T-helper 9 cell (primary cell): ENCODE results near the gene TFEC.
"Not testable (repeated sequence)": the region's sequence is repeated elsewhere in the genome, so short reads cannot be mapped to it uniquely, and the experiment has no call there.

Source experiments
- DNase-seq: peaks from one replicate; pipeline ENCODE4 v3.0.0-alpha.2; 2020
- total RNA-seq, 2 donors: gene quantifications; one replicate each; lab custom pipeline; 2026; lab: John Stamatoyannopoulos, UW

Gene TFEC
- total RNA-seq = 0 reads per million in 2 donors

- DNase-seq = no peak
Observed at GRCh38 chr7:116030651-116031276, at the start of gene TFEC. Gene TFEC (minus strand): TSS chr7:116030763. CDS start chr7:115984441, 46,322 bp downstream.

- DNase-seq = no peak
Observed at GRCh38 chr7:116075351-116076145, 45.0 kb upstream of the TFEC start.

- no peak for DNase-seq
Observed at GRCh38 chr7:116071629-116072028, 41.1 kb upstream of the TFEC start.

GRCh38 chr7:116064179-116064578 lies 33.6 kb upstream of the TFEC start:
- no peak for DNase-seq

- DNase-seq = no peak
Observed at GRCh38 chr7:116062666-116063065, 32.1 kb upstream of the TFEC start.

GRCh38 chr7:116052006-116052405 lies 21.4 kb upstream of the TFEC start:
- no peak for DNase-seq

GRCh38 chr7:116047261-116047660 lies 16.7 kb upstream of the TFEC start:
- not testable (repeated sequence) for DNase-seq

GRCh38 chr7:116045532-116045931 lies 15.0 kb upstream of the TFEC start:
- DNase-seq = no peak

GRCh38 chr7:116041615-116042014 lies 11.1 kb upstream of the TFEC start:
- DNase-seq = no peak

- DNase-seq = no peak
Observed at GRCh38 chr7:116037401-116037800, 6.8 kb upstream of the TFEC start.

- no peak for DNase-seq
Observed at GRCh38 chr7:116034411-116034810, 3.8 kb upstream of the TFEC start.

- DNase-seq = no peak
Observed at GRCh38 chr7:116032886-116033285, 2.3 kb upstream of the TFEC start.

GRCh38 chr7:116028787-116029186 lies 1.8 kb downstream of the TFEC start:
- no peak for DNase-seq

- no peak for DNase-seq
Observed at GRCh38 chr7:116027786-116028185, 2.8 kb downstream of the TFEC start.

GRCh38 chr7:116024826-116025809 lies 5.4 kb downstream of the TFEC start:
- DNase-seq = no peak

GRCh38 chr7:116021237-116021636 lies 9.3 kb downstream of the TFEC start:
- DNase-seq = no peak

- DNase-seq = no peak
Observed at GRCh38 chr7:116018731-116019130, 11.8 kb downstream of the TFEC start.

- no peak for DNase-seq
Observed at GRCh38 chr7:116013675-116014074, 16.9 kb downstream of the TFEC start.

GRCh38 chr7:116011584-116011983 lies 19.0 kb downstream of the TFEC start:
- no peak for DNase-seq

GRCh38 chr7:116004762-116005161 lies 25.8 kb downstream of the TFEC start:
- DNase-seq = not testable (repeated sequence)

GRCh38 chr7:115997221-115997620 lies 33.3 kb downstream of the TFEC start:
- no peak for DNase-seq

GRCh38 chr7:115995701-115996100 lies 34.9 kb downstream of the TFEC start:
- DNase-seq = no peak

GRCh38 chr7:115988401-115988800 lies 42.2 kb downstream of the TFEC start:
- no peak for DNase-seq
